Mesenchymal stem cell (in vitro differentiated cells and primary cell): ENCODE data around the gene RTL1.

Source experiments
- DNase-seq: peaks from one replicate; pipeline ENCODE4 v3.0.0-alpha.2; 2013
- H2AFZ ChIP-seq: one replicate; pipeline ENCODE4 v1.6.1; 2013; ENCODE audit warnings: low read depth, mild to moderate bottlenecking, control low read depth, inconsistent platforms, low read length, moderate library complexity
- H2AK5ac ChIP-seq: 2 replicates; pipeline ENCODE4 v1.6.1; 2013; ENCODE audit warnings: low read length, moderate library complexity, mild to moderate bottlenecking, inconsistent platforms; ENCODE audit not compliant: severe bottlenecking
- H2BK120ac ChIP-seq: one replicate; pipeline ENCODE4 v1.6.1; 2013; ENCODE audit warnings: low read depth, mild to moderate bottlenecking, inconsistent platforms, low read length, moderate library complexity
- H2BK12ac ChIP-seq, 2 experiments: one replicate each; pipeline ENCODE4 v1.6.1; 2013; ENCODE audit warnings: inconsistent platforms in 2 of 2, low read length in 2 of 2, mild to moderate bottlenecking in 2 of 2, moderate library complexity in 2 of 2, control low read depth in 1 of 2
- H2BK15ac ChIP-seq: one replicate; pipeline ENCODE4 v1.6.1; 2013; ENCODE audit warnings: mild to moderate bottlenecking, low read depth, inconsistent platforms; ENCODE audit not compliant: poor library complexity, severe bottlenecking
- H2BK5ac ChIP-seq: 2 replicates; pipeline ENCODE4 v1.6.1; 2013; ENCODE audit warnings: low read depth, mild to moderate bottlenecking, low read length, control low read depth, inconsistent platforms; ENCODE audit not compliant: poor library complexity, severe bottlenecking
- H3K14ac ChIP-seq, 2 experiments: one replicate each; pipeline ENCODE4 v1.6.1; 2013; ENCODE audit warnings: inconsistent platforms in 2 of 2, low read length in 2 of 2, control low read depth in 1 of 2, mild to moderate bottlenecking in 1 of 2, moderate library complexity in 1 of 2
- H3K18ac ChIP-seq, 2 experiments: one replicate each; pipeline ENCODE4 v1.6.1; 2013; ENCODE audit warnings: inconsistent platforms in 2 of 2, low read length in 2 of 2, control low read depth in 1 of 2, low read depth in 1 of 2, mild to moderate bottlenecking in 1 of 2
- H3K23ac ChIP-seq, 2 experiments: one replicate each; pipeline ENCODE4 v1.6.1; 2013; ENCODE audit warnings: inconsistent platforms in 2 of 2, low read length in 2 of 2, mild to moderate bottlenecking in 2 of 2, moderate library complexity in 2 of 2, control low read depth in 1 of 2
- H3K27ac ChIP-seq: 2 replicates; pipeline ENCODE4 v1.5.1; 2013; ENCODE audit warnings: mild to moderate bottlenecking, moderate library complexity, low read length, control low read depth, inconsistent platforms; ENCODE audit not compliant: poor library complexity, severe bottlenecking
- H3K27me3 ChIP-seq, 2 experiments: 2 replicates each; pipeline versions ENCODE4 v1.6.1 to v1.7.0; 2013; ENCODE audit warnings: low read length in 2 of 2, mild to moderate bottlenecking in 2 of 2, moderate library complexity in 2 of 2, control low read depth in 1 of 2, inconsistent platforms in 1 of 2; ENCODE audit not compliant: control insufficient read depth in 1 of 2, insufficient read depth in 1 of 2
- H3K36me3 ChIP-seq, 2 experiments: 2 replicates each; pipeline versions ENCODE4 v1.6.1 to v1.7.0; 2013; ENCODE audit warnings: low read length in 2 of 2, control low read depth in 1 of 2, inconsistent platforms in 1 of 2, low read depth in 1 of 2, mild to moderate bottlenecking in 1 of 2; ENCODE audit not compliant: insufficient read depth in 2 of 2, control insufficient read depth in 1 of 2
- H3K4ac ChIP-seq, 2 experiments: one replicate each; pipeline ENCODE4 v1.6.1; 2013; ENCODE audit warnings: inconsistent platforms in 2 of 2, low read length in 2 of 2, mild to moderate bottlenecking in 2 of 2, moderate library complexity in 2 of 2, control low read depth in 1 of 2, low read depth in 1 of 2
- H3K4me1 ChIP-seq: 2 replicates; pipeline ENCODE4 v1.6.1; 2013; ENCODE audit warnings: low read depth, low read length, control low read depth; ENCODE audit not compliant: control insufficient read depth, insufficient read depth
- H3K4me2 ChIP-seq: 2 replicates; pipeline ENCODE4 v1.6.1; 2013; ENCODE audit warnings: low read length, mild to moderate bottlenecking, inconsistent platforms; ENCODE audit not compliant: poor library complexity, severe bottlenecking
- H3K4me3 ChIP-seq, 2 experiments: 2 replicates each; pipeline versions ENCODE4 v1.5.1 to v1.7.0; 2013; ENCODE audit warnings: low read length in 2 of 2, mild to moderate bottlenecking in 2 of 2, control low read depth in 1 of 2, low read depth in 1 of 2; ENCODE audit not compliant: insufficient read depth in 1 of 2
- H3K79me1 ChIP-seq: replicated peaks from 2 replicates; pipeline ENCODE4 v1.6.1; 2013; ENCODE audit warnings: mild to moderate bottlenecking, control low read depth, low read length, inconsistent platforms; ENCODE audit not compliant: poor library complexity, severe bottlenecking
- H3K9ac ChIP-seq: 2 replicates; pipeline ENCODE4 v1.7.0; 2013; ENCODE audit warnings: mild to moderate bottlenecking, low read length, moderate library complexity
- H3K9me3 ChIP-seq: 2 replicates; pipeline ENCODE4 v1.7.0; 2013; ENCODE audit warnings: mild to moderate bottlenecking, low read length; ENCODE audit not compliant: control insufficient read depth
- H4K8ac ChIP-seq: one replicate; pipeline ENCODE4 v1.6.1; 2013; ENCODE audit warnings: inconsistent platforms, mild to moderate bottlenecking, low read length, moderate library complexity
- H4K91ac ChIP-seq: one replicate; pipeline ENCODE4 v1.6.1; 2013; ENCODE audit warnings: mild to moderate bottlenecking, low read length, inconsistent platforms
- WGBS: methylation state at CpG from one replicate; pipeline ENCODE4 v1.1.7; 2013; ENCODE audit warnings: mixed read lengths; 5-methylcytosine and 5-hydroxymethylcytosine counted together

Gene RTL1

GRCh38 chr14:100862277-100862676 lies 41.2 kb downstream of the RTL1 start:
- no peak overlapping the region for H3K4me3 ChIP-seq
- no peak overlapping the region for H2BK12ac ChIP-seq
- no peak overlapping the region for H3K4me2 ChIP-seq
- no peak overlapping the region for H3K23ac ChIP-seq
- H4K91ac ChIP-seq = no peak overlapping the region
- DNase-seq = no peak
- H3K9ac ChIP-seq = no peak overlapping the region
- no peak overlapping the region for H3K27ac ChIP-seq
- no peak overlapping the region for H2BK5ac ChIP-seq
- no peaks in the 10 kb centered on the region for H3K79me1 ChIP-seq
- peaks cover 10 to 30% of the 10 kb centered on the region in 2 experiments for H3K27me3 ChIP-seq
- no peak overlapping the region for H3K4ac ChIP-seq
- H2AFZ ChIP-seq = no peak overlapping the region
- no peaks in the 10 kb centered on the region for H3K9me3 ChIP-seq
- 83% methylated on average over 3 of the region's 3 CpGs for WGBS
- H3K4me1 ChIP-seq = no peaks in the 10 kb centered on the region
- no peak overlapping the region for H2BK120ac ChIP-seq
- H2AK5ac ChIP-seq = no peak overlapping the region
- H3K18ac ChIP-seq = no peak overlapping the region
- H3K14ac ChIP-seq = no peak overlapping the region
- H2BK15ac ChIP-seq = no peak overlapping the region
- H4K8ac ChIP-seq = no peak overlapping the region
- peaks cover 0 to 46% of the 10 kb centered on the region in 2 experiments for H3K36me3 ChIP-seq

DNA sequence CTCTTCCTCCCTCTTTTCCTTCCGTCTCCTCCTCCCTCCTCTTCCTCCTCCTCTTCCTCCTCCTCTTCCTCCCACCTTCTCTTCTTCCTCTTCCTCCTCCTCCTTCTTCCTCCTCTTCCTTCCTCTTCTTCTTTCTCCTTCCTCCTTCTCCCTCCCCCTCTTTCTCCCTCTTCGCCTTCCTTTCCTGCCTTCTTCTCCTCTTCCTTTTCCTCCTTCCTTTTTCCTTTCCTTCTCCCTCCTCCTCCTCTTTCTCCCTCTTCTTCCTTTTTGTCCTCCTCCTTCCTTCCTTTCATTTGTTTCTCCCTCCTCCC lies 41.6 kb downstream of the RTL1 start:
- no peak overlapping the region for H3K9ac ChIP-seq
- no peak overlapping the region for H4K91ac ChIP-seq
- H3K14ac ChIP-seq = no peak overlapping the region
- H3K23ac ChIP-seq = no peak overlapping the region
- WGBS = 91% methylated on average over 2 of the region's 2 CpGs
- peaks cover 10 to 29% of the 10 kb centered on the region in 2 experiments for H3K27me3 ChIP-seq
- H2AK5ac ChIP-seq = no peak overlapping the region
- no peak overlapping the region for H2BK120ac ChIP-seq
- no peak overlapping the region for H2BK12ac ChIP-seq
- H3K9me3 ChIP-seq = no peaks in the 10 kb centered on the region
- no peak overlapping the region for H3K4ac ChIP-seq
- no peak overlapping the region for H3K18ac ChIP-seq
- no peak overlapping the region for H3K4me3 ChIP-seq
- no peaks in the 10 kb centered on the region for H3K4me1 ChIP-seq
- H3K27ac ChIP-seq = no peak overlapping the region
- DNase-seq = no peak
- H2BK15ac ChIP-seq = no peak overlapping the region
- H3K79me1 ChIP-seq = no peaks in the 10 kb centered on the region
- no peak overlapping the region for H2BK5ac ChIP-seq
- no peak overlapping the region for H4K8ac ChIP-seq
- H3K4me2 ChIP-seq = no peak overlapping the region
- H2AFZ ChIP-seq = no peak overlapping the region
- H3K36me3 ChIP-seq = peaks cover 0 to 49% of the 10 kb centered on the region in 2 experiments

DNA sequence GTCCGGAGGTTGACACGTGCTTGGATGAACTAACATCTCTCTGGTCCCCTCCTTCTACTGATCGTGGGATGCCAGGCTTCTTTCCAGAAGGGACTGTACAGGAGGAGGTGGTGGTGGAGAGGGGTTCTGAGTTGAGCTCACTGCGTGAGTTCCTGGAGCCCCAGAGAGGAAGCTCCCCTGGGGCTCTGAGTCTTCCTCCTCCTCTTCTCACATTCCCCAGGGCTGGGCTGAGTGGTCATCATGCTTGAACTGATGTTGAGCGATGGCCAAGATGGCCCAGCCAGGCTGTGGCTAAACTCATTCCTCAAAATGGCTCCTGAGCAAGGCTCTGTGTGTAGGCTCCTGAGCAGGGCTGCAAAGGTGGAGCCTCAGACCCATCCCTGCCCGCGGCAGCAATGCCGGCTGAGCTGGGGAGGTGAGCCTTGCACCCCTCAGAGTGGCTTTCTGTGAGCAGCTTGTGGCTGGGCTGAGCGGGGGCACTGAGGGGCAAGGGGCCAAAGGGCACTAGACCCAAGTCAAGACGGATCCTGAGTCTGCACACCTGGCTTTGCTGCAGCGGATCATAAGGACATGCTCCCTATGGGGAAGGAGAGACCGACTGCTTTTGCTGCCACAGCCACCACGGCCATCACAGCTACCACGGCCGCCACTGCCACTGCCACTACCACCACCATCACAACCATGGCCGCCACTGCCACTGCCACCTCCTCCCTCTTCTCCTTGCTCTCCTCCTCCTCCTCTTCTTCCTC lies 42.2 kb downstream of the RTL1 start:
- no peak overlapping the region for H3K9ac ChIP-seq
- H3K9me3 ChIP-seq = no peaks in the 10 kb centered on the region
- no peak overlapping the region for H2BK120ac ChIP-seq
- no peak overlapping the region for H2AFZ ChIP-seq
- H3K4ac ChIP-seq = no peak overlapping the region
- WGBS = 94% methylated on average over 12 of the region's 16 CpGs
- no peak overlapping the region for H2BK12ac ChIP-seq
- H3K14ac ChIP-seq = no peak overlapping the region
- H3K4me2 ChIP-seq = no peak overlapping the region
- no peak overlapping the region for H3K23ac ChIP-seq
- H4K8ac ChIP-seq = no peak overlapping the region
- no peak overlapping the region for H3K18ac ChIP-seq
- H2AK5ac ChIP-seq = no peak overlapping the region
- H3K27ac ChIP-seq = no peak overlapping the region
- H3K79me1 ChIP-seq = no peaks in the 10 kb centered on the region
- H3K36me3 ChIP-seq = peaks cover 0 to 55% of the 10 kb centered on the region in 2 experiments
- H3K4me1 ChIP-seq = no peaks in the 10 kb centered on the region
- no peak overlapping the region for H2BK15ac ChIP-seq
- H3K27me3 ChIP-seq = peaks cover 10 to 30% of the 10 kb centered on the region in 2 experiments
- H2BK5ac ChIP-seq = no peak overlapping the region
- no peak overlapping the region for H4K91ac ChIP-seq
- DNase-seq = no peak
- no peak overlapping the region for H3K4me3 ChIP-seq

DNA sequence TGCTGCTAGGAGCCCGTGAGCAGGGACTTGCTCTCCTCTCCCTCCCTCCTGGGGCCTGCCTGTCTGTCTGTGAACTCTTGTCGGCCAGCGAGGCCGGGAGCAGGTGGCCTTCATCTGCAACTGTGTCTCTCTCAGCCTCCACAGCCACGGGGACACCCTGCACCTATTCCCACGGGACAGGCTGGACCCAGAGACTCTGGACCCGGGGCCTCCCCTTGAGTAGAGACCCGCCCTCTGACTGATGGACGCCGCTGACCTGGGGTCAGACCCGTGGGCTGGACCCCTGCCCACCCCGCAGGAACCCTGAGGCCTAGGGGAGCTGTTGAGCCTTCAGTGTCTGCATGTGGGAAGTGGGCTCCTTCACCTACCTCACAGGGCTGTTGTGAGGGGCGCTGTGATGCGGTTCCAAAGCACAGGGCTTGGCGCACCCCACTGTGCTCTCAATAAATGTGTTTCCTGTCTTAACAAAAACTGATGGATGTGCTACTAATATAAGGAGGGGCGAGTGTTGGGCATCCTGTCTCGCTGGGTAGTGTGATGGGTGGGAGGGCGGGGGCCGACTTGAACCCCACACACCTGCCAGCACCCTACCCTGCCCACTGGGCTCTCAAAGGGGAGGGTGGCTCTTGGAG lies 42.9 kb downstream of the RTL1 start:
- H2AK5ac ChIP-seq = no peak overlapping the region
- no peaks in the 10 kb centered on the region for H3K79me1 ChIP-seq
- H4K91ac ChIP-seq = no peak overlapping the region
- H3K18ac ChIP-seq = no peak overlapping the region
- no peak overlapping the region for H3K4ac ChIP-seq
- H3K27me3 ChIP-seq = peaks cover 10 to 34% of the 10 kb centered on the region in 2 experiments
- peaks cover 0 to 60% of the 10 kb centered on the region in 2 experiments for H3K36me3 ChIP-seq
- 87% methylated on average over 17 of the region's 19 CpGs for WGBS
- DNase-seq = no peak
- H2AFZ ChIP-seq = no peak overlapping the region
- no peak overlapping the region for H4K8ac ChIP-seq
- no peak overlapping the region for H3K23ac ChIP-seq
- no peak overlapping the region for H3K4me3 ChIP-seq
- H3K14ac ChIP-seq = no peak overlapping the region
- H3K4me1 ChIP-seq = no peaks in the 10 kb centered on the region
- no peak overlapping the region for H3K27ac ChIP-seq
- H3K9me3 ChIP-seq = no peaks in the 10 kb centered on the region
- no peak overlapping the region for H2BK15ac ChIP-seq
- H2BK120ac ChIP-seq = no peak overlapping the region
- H3K4me2 ChIP-seq = no peak overlapping the region
- no peak overlapping the region for H3K9ac ChIP-seq
- no peak overlapping the region for H2BK5ac ChIP-seq
- no peak overlapping the region for H2BK12ac ChIP-seq
